Activated naive CD8-positive, alpha-beta T cell treated with anti-CD3 and anti-CD28 coated beads for 36 hours (primary cell): Measurements from ENCODE around the gene ACCSL. TPM values are rescaled to one million over a fixed set of nuclear protein-coding genes. Genes with fewer than 3 reads are reported as not detected.

Experiments
- DNase-seq: peaks from one replicate; pipeline ENCODE4 v3.0.0; 2021
- H3K27ac Mint-ChIP-seq: one replicate; pipeline ENCODE4 v1.8.0; 2022; ENCODE audit warnings: mild to moderate bottlenecking, moderate library complexity, mixed read lengths
- H3K27me3 Mint-ChIP-seq: one replicate; pipeline ENCODE4 v1.8.0; 2022; ENCODE audit warnings: mild to moderate bottlenecking, mixed read lengths
- H3K36me3 Mint-ChIP-seq: one replicate; pipeline ENCODE4 v1.8.0; 2021; ENCODE audit warnings: mild to moderate bottlenecking, mixed read lengths
- H3K4me1 Mint-ChIP-seq: one replicate; pipeline ENCODE4 v1.8.0; 2021; ENCODE audit warnings: mixed read lengths
- H3K4me3 Mint-ChIP-seq: one replicate; pipeline ENCODE4 v1.8.0; 2022; ENCODE audit warnings: mild to moderate bottlenecking, moderate library complexity, mixed read lengths
- H3K9me3 Mint-ChIP-seq: one replicate; pipeline ENCODE4 v1.8.0; 2022; ENCODE audit warnings: mixed read lengths
- total RNA-seq, 2 experiments: library from RNA; stranded (reverse); gene quantifications; one replicate each; pipeline ENCODE4 v1.2.3, GENCODE V29; 2021

The ACCSL gene
- total RNA-seq, 2 experiments from 2014 or later, result not detected

- Mint-ChIP-seq H3K4me3 (no peak overlapping the region), H3K27me3 (peaks cover 35% of the 10 kb centered on the region), H3K27ac (no peak overlapping the region), H3K9me3 (peaks cover 7% of the 10 kb centered on the region), H3K36me3 (no peaks in the 10 kb centered on the region), H3K4me1 (no peaks in the 10 kb centered on the region)
- DNase-seq, result no peak
Observed at GRCh38 chr11:44031549-44031948, 16.2 kb upstream of the ACCSL start.

GRCh38 chr11:44032299-44033085 is 15.3 kb upstream of the ACCSL start:
- no peaks in the 10 kb centered on the region for H3K9me3 Mint-ChIP-seq
- DNase-seq, result no peak
- H3K27ac Mint-ChIP-seq, result no peak overlapping the region
- H3K27me3 Mint-ChIP-seq, result peaks cover 27% of the 10 kb centered on the region
- H3K4me1 Mint-ChIP-seq, result no peaks in the 10 kb centered on the region
- no peak overlapping the region for H3K4me3 Mint-ChIP-seq
- no peaks in the 10 kb centered on the region for H3K36me3 Mint-ChIP-seq

- H3K36me3 Mint-ChIP-seq, result no peaks in the 10 kb centered on the region
- H3K9me3 Mint-ChIP-seq, result no peaks in the 10 kb centered on the region
- no peak overlapping the region for H3K27ac Mint-ChIP-seq
- DNase-seq, result no peak
- peaks cover 33% of the 10 kb centered on the region for H3K27me3 Mint-ChIP-seq
- no peak overlapping the region for H3K4me3 Mint-ChIP-seq
- no peaks in the 10 kb centered on the region for H3K4me1 Mint-ChIP-seq
Observed at GRCh38 chr11:44033411-44033850, 14.3 kb upstream of the ACCSL start.

- Mint-ChIP-seq H3K4me3 (no peak overlapping the region), H3K4me1 (no peaks in the 10 kb centered on the region), H3K27ac (no peak overlapping the region), H3K27me3 (peaks cover 31% of the 10 kb centered on the region), H3K36me3 (no peaks in the 10 kb centered on the region), H3K9me3 (no peaks in the 10 kb centered on the region)
- DNase-seq, result no peak
Observed at GRCh38 chr11:44033856-44034255, 13.9 kb upstream of the ACCSL start.

- Mint-ChIP-seq H3K9me3 (no peaks in the 10 kb centered on the region), H3K27ac (no peak overlapping the region), H3K36me3 (no peaks in the 10 kb centered on the region), H3K27me3 (peaks cover 24% of the 10 kb centered on the region), H3K4me3 (no peak overlapping the region), H3K4me1 (no peaks in the 10 kb centered on the region)
- DNase-seq, result no peak
Observed at GRCh38 chr11:44034639-44035038, 13.1 kb upstream of the ACCSL start.

- no peaks in the 10 kb centered on the region for H3K36me3 Mint-ChIP-seq
Observed at GRCh38 chr11:44036811-44037657, 10.7 kb upstream of the ACCSL start.

GRCh38 chr11:44037658-44037998 is 10.2 kb upstream of the ACCSL start:
- Mint-ChIP-seq H3K36me3 (no peaks in the 10 kb centered on the region), H3K4me3 (no peak overlapping the region), H3K4me1 (no peaks in the 10 kb centered on the region), H3K27me3 (peaks cover 9% of the 10 kb centered on the region), H3K27ac (no peak overlapping the region), H3K9me3 (peaks cover 5% of the 10 kb centered on the region)
- DNase-seq, result no peak

More at GRCh38 chr11:44036811-44037657, 10.7 kb upstream of the ACCSL start:
- peak; percentile 34 for DNase-seq
- Mint-ChIP-seq H3K27me3 (peaks cover 9% of the 10 kb centered on the region), H3K4me3 (no peak overlapping the region), H3K4me1 (no peaks in the 10 kb centered on the region), H3K9me3 (peaks cover 5% of the 10 kb centered on the region), H3K27ac (no peak overlapping the region)

- H3K9me3 Mint-ChIP-seq, result peaks cover 5% of the 10 kb centered on the region
- peaks cover 2% of the 10 kb centered on the region for H3K27me3 Mint-ChIP-seq
- no peak overlapping the region for H3K4me3 Mint-ChIP-seq
Observed at GRCh38 chr11:44043157-44043556, 4.6 kb upstream of the ACCSL start.

GRCh38 chr11:44046182-44046581 is 1.6 kb upstream of the ACCSL start:
- Mint-ChIP-seq H3K36me3 (no peaks in the 10 kb centered on the region), H3K27ac (no peak overlapping the region), H3K4me3 (no peak overlapping the region), H3K4me1 (no peaks in the 10 kb centered on the region), H3K27me3 (no peaks in the 10 kb centered on the region), H3K9me3 (peaks cover 3% of the 10 kb centered on the region)
- no peak for DNase-seq

More at GRCh38 chr11:44043157-44043556, 4.6 kb upstream of the ACCSL start:
- no peaks in the 10 kb centered on the region for H3K36me3 Mint-ChIP-seq
- no peak for DNase-seq
- H3K4me1 Mint-ChIP-seq, result no peaks in the 10 kb centered on the region
- no peak overlapping the region for H3K27ac Mint-ChIP-seq

- H3K27me3 Mint-ChIP-seq, result no peaks in the 10 kb centered on the region
- H3K9me3 Mint-ChIP-seq, result no peaks in the 10 kb centered on the region
- H3K4me3 Mint-ChIP-seq, result no peak overlapping the region
- no peaks in the 10 kb centered on the region for H3K36me3 Mint-ChIP-seq
- no peak for DNase-seq
- no peaks in the 10 kb centered on the region for H3K4me1 Mint-ChIP-seq
- no peak overlapping the region for H3K27ac Mint-ChIP-seq
Observed at GRCh38 chr11:44047298-44047697, 483 bp upstream of the ACCSL start.

- Mint-ChIP-seq H3K27me3 (no peaks in the 10 kb centered on the region), H3K9me3 (no peaks in the 10 kb centered on the region), H3K36me3 (no peaks in the 10 kb centered on the region), H3K4me3 (no peak overlapping the region), H3K27ac (no peak overlapping the region), H3K4me1 (no peaks in the 10 kb centered on the region)
- no peak for DNase-seq
Observed at GRCh38 chr11:44049832-44050231, 2.1 kb downstream of the ACCSL start.

- no peaks in the 10 kb centered on the region for H3K27me3 Mint-ChIP-seq
- no peaks in the 10 kb centered on the region for H3K4me1 Mint-ChIP-seq
- H3K36me3 Mint-ChIP-seq, result no peaks in the 10 kb centered on the region
- no peak for DNase-seq
- H3K4me3 Mint-ChIP-seq, result no peak overlapping the region
- no peak overlapping the region for H3K27ac Mint-ChIP-seq
- no peaks in the 10 kb centered on the region for H3K9me3 Mint-ChIP-seq
Observed at GRCh38 chr11:44051171-44051570, 3.4 kb downstream of the ACCSL start.

GRCh38 chr11:44057340-44057739 is 9.6 kb downstream of the ACCSL start:
- no peaks in the 10 kb centered on the region for H3K9me3 Mint-ChIP-seq
- DNase-seq, result no peak
- no peak overlapping the region for H3K27ac Mint-ChIP-seq
- no peaks in the 10 kb centered on the region for H3K36me3 Mint-ChIP-seq
- no peaks in the 10 kb centered on the region for H3K4me1 Mint-ChIP-seq
- H3K27me3 Mint-ChIP-seq, result no peaks in the 10 kb centered on the region
- H3K4me3 Mint-ChIP-seq, result no peak overlapping the region

GRCh38 chr11:44058275-44058674 is 10.5 kb downstream of the ACCSL start:
- Mint-ChIP-seq H3K27ac (no peak overlapping the region), H3K27me3 (no peaks in the 10 kb centered on the region), H3K4me1 (no peaks in the 10 kb centered on the region), H3K4me3 (no peak overlapping the region), H3K36me3 (no peaks in the 10 kb centered on the region), H3K9me3 (no peaks in the 10 kb centered on the region)
- DNase-seq, result no peak

GRCh38 chr11:44065161-44065661 is 17.4 kb downstream of the ACCSL start:
- no peaks in the 10 kb centered on the region for H3K36me3 Mint-ChIP-seq
- no peaks in the 10 kb centered on the region for H3K27me3 Mint-ChIP-seq
- H3K27ac Mint-ChIP-seq, result peak overlapping the region; percentile 89
- H3K9me3 Mint-ChIP-seq, result no peaks in the 10 kb centered on the region
- no peak for DNase-seq
- H3K4me1 Mint-ChIP-seq, result peaks cover 15% of the 10 kb centered on the region
- H3K4me3 Mint-ChIP-seq, result peak overlapping the region; percentile 84
